GM12878 (cell line): ENCODE results near the gene AKAP1. TPM values are rescaled to one million over a fixed set of nuclear protein-coding genes. Genes with fewer than 3 reads are reported as not detected.

Source experiments
- ATAC-seq: fragments of 200-7000 bp; cut with Tn5 transposase; 3 replicates; pipeline ENCODE4 v1.9.1; 2020; ENCODE audit warnings: mild to moderate bottlenecking, moderate library complexity
- BruUV-seq: library from RNA; stranded (reverse); fragments of 400-500 nt; replicated peaks from 2 replicates; lab custom pipeline; 2021; lab: Mats Ljungman, UMichigan
- CTCF ChIA-PET: fragments of 300-600 bp; sonication (Branson Sonifier 250); formaldehyde crosslinking; extraction: SDS; loops from one replicate; lab custom pipeline; 2021; ENCODE audit warnings: inconsistent platforms; lab: Yijun Ruan, JAX
- POLR2A ChIA-PET: fragments of 350-600 bp; formaldehyde crosslinking; extraction: SDS; loops from one replicate; lab custom pipeline; 2021; ENCODE audit warnings: inconsistent platforms; lab: Charles Lee
- RAD21 ChIA-PET: fragments of 300-600 bp; sonication (Branson Sonifier 250); formaldehyde crosslinking; loops from one replicate; lab custom pipeline; 2023; ENCODE audit warnings: antibody characterized with exemption; ENCODE audit not compliant: unreplicated experiment; lab: Charles Lee
- SMC1A ChIA-PET: fragments of 300-600 bp; sonication (Branson Sonifier 250); formaldehyde crosslinking; loops from one replicate; lab custom pipeline; 2023; ENCODE audit not compliant: unreplicated experiment, uncharacterized antibody; lab: Charles Lee
- DNase-seq: peaks from one replicate; pipeline ENCODE4 v3.0.0-alpha.2; 2011; ENCODE audit warnings: low read depth, low spot score
- FAIRE-seq: peaks from 3 replicates; lab custom pipeline; 2011; peaks lifted over from hg19 to GRCh38; lab: Jason Lieb, UNC
- H2AFZ ChIP-seq: 2 replicates; pipeline ENCODE4 v1.6.0; 2011; ENCODE audit warnings: low read depth, low read length, control low read depth; ENCODE audit not compliant: control insufficient read depth
- H3K27ac ChIP-seq: 2 replicates; pipeline ENCODE4 v1.5.1; 2011; ENCODE audit warnings: control low read depth; ENCODE audit not compliant: control insufficient read depth, insufficient read depth
- H3K27me3 ChIP-seq, 2 experiments: replicated peaks in 1 of 2; 2 replicates each; pipeline versions ENCODE4 v1.6.0 to v1.6.1; 2011; ENCODE audit warnings: low read length in 1 of 2; ENCODE audit not compliant: control insufficient read depth in 2 of 2, insufficient read depth in 2 of 2
- H3K36me3 ChIP-seq, 2 experiments: 2 replicates each; pipeline ENCODE4 v1.5.1; 2011; ENCODE audit warnings: low read length in 1 of 2; ENCODE audit not compliant: control insufficient read depth in 2 of 2, insufficient read depth in 2 of 2
- H3K4me1 ChIP-seq: 2 replicates; pipeline ENCODE4 v1.6.1; 2011; ENCODE audit warnings: mild to moderate bottlenecking, low read length, moderate library complexity, mixed read lengths; ENCODE audit not compliant: control insufficient read depth, insufficient read depth
- H3K4me2 ChIP-seq: 2 replicates; pipeline ENCODE4 v1.6.0; 2011; ENCODE audit warnings: control low read depth; ENCODE audit not compliant: control insufficient read depth, insufficient read depth
- H3K4me3 ChIP-seq: fragments of 200-600 bp; sonication (generic); 2 replicates; pipeline ENCODE4 v1.5.1; 2016
- H3K79me2 ChIP-seq: 2 replicates; pipeline ENCODE4 v1.6.0; 2011; ENCODE audit warnings: low read length; ENCODE audit not compliant: control insufficient read depth, insufficient read depth
- H3K9ac ChIP-seq: 2 replicates; pipeline ENCODE4 v1.8.0; 2011; ENCODE audit warnings: low read length, control low read depth, mixed read lengths; ENCODE audit not compliant: control insufficient read depth, insufficient read depth
- H3K9me3 ChIP-seq: replicated peaks from 3 replicates; pipeline ENCODE4 v1.5.1; 2011; ENCODE audit warnings: mild to moderate bottlenecking, low read length; ENCODE audit not compliant: control insufficient read depth, insufficient read depth
- H4K20me1 ChIP-seq: 2 replicates; pipeline ENCODE4 v1.6.0; 2011; ENCODE audit not compliant: control insufficient read depth, insufficient read depth
- E2F8 ChIP-seq: fragments of 450-650 bp; IDR thresholded peaks from 2 replicates; pipeline ENCODE4 v1.6.1; 2018; ENCODE audit warnings: mild to moderate bottlenecking, low read depth, moderate library complexity; ENCODE audit not compliant: partially characterized antibody
- HCFC1 ChIP-seq: fragments of 150-350 bp; IDR thresholded peaks from 2 replicates; pipeline ENCODE4 v1.6.1; 2014; ENCODE audit warnings: low read length
- IRF4 ChIP-seq: IDR thresholded peaks from 2 replicates; pipeline ENCODE4 v1.6.1; 2011; ENCODE audit warnings: low read depth, low read length
- JUND ChIP-seq: IDR thresholded peaks from 2 replicates; pipeline ENCODE4 v1.6.1; 2012; ENCODE audit warnings: low read depth, mild to moderate bottlenecking, low read length, improper control_type of control experiment, moderate library complexity
- KDM1A ChIP-seq: fragments of 200-600 bp; sonication (generic); IDR thresholded peaks from 2 replicates; pipeline ENCODE4 v1.6.1; 2016; ENCODE audit warnings: borderline replicate concordance
- NFYA ChIP-seq: IDR thresholded peaks from 2 replicates; pipeline ENCODE4 v1.6.1; 2011; ENCODE audit warnings: low read depth, mild to moderate bottlenecking, low read length, improper control_type of control experiment, borderline replicate concordance
- NFYB ChIP-seq: IDR thresholded peaks from 2 replicates; pipeline ENCODE4 v1.6.1; 2011; ENCODE audit warnings: low read depth, mild to moderate bottlenecking, low read length, improper control_type of control experiment, moderate library complexity; ENCODE audit not compliant: insufficient read depth
- PKNOX1 ChIP-seq: fragments of 450-650 bp; IDR thresholded peaks from 2 replicates; pipeline ENCODE4 v1.6.1; 2016; ENCODE audit warnings: mild to moderate bottlenecking
- POLR2AphosphoS2 ChIP-seq: IDR thresholded peaks from 2 replicates; pipeline ENCODE4 v1.6.1; 2011; ENCODE audit warnings: low read depth, mild to moderate bottlenecking, low read length, improper control_type of control experiment, moderate library complexity
- SUPT20H ChIP-seq: IDR thresholded peaks from 2 replicates; pipeline ENCODE4 v1.6.1; 2011; ENCODE audit warnings: low read depth, mild to moderate bottlenecking, low read length, moderate library complexity, borderline replicate concordance; ENCODE audit not compliant: control insufficient read depth
- ZNF24 ChIP-seq: fragments of 450-650 bp; IDR thresholded peaks from 2 replicates; pipeline ENCODE4 v1.6.1; 2017; ENCODE audit warnings: antibody characterized with exemption, mild to moderate bottlenecking
- WGBS: methylation state at CpG from one replicate; pipeline ENCODE4 v1.1.6; 2016; ENCODE audit warnings: low lambda C conversion rate; ENCODE audit not compliant: insufficient replicate concordance, insufficient coverage; ENCODE audit errors: missing lambda C conversion rate; 5-methylcytosine and 5-hydroxymethylcytosine counted together
- in situ Hi-C: fragments of 300-500 bp; cut with MboI; formaldehyde crosslinking; loops from 9 replicates; pipeline ENCODE4 v1.14.3; 2018; ENCODE audit warnings: mixed read lengths
- intact Hi-C: fragments of 100-400 bp; cut with micrococcal nuclease; formaldehyde crosslinking; loops from one replicate; pipeline ENCODE4 v1.14.2; 2022; ENCODE audit not compliant: unreplicated experiment
- polyA plus RNA-seq, 11 experiments: library from polyadenylated mRNA; depleted of rRNA in 4 of 11; unstranded in 6 of 11; stranded (reverse) in 5 of 11; fragments of >200 nt; fragmentation: Nextera tagmentation in 4 of 11; fragmentation: Illumina TruSeq in 1 of 11; extraction: Ambion mirVana in 4 of 11; extraction: Trizol in 1 of 11; gene quantifications; 1 replicate in 1 of 11; 2 replicates in 10 of 11; pipeline versions ENCODE4 v1.2.1 to v1.2.3, GENCODE V29; 2011 to 2016; ENCODE audit warnings: inconsistent platforms in 2 of 11, missing spikeins in 2 of 11, low read depth in 1 of 11
- total RNA-seq, 4 experiments: library from RNA; depleted of rRNA in 3 of 4; stranded (reverse); fragments of >200 nt in 3 of 4; fragmentation: Illumina TruSeq in 1 of 4; extraction: Trizol in 1 of 4; gene quantifications; 2 replicates each; pipeline versions ENCODE4 v1.2.1 to v1.2.3, GENCODE V29; 2013 to 2021
- TF ChIP-seq, protein P1 (sequence below): fragments of 450-650 bp; formaldehyde crosslinking; IDR thresholded peaks from 2 replicates; pipeline ENCODE4 v1.5.0; 2022; ENCODE audit warnings: mild to moderate bottlenecking, missing genetic modification characterization

AKAP1 gene
- total and polyA plus RNA-seq, 10 of the 15 experiments (the other 5 are each of a cell fraction or from before 2014, with no cell fraction given), result 11.9 to 50.5 (median 38.1) TPM

DNA sequence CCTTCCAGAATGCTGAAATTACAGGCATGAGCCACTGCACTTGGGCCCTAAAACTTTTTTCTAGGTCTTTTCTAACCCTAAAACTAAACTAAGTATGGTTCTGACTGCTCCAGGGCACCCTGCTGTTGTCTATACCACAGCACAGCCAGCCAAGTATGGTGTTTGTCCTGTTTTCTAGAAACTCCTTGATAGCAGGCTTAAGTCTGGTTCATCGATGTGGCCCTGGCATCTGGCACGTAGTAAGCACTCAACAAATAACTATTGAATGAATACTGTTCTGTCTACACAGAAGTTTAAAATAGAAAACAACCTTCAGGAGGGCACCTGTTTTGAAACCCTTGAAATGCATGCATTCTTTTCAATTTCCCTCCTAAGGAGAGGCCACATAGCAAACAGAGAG lies 44.5 kb upstream of the AKAP1 start (continued):
- no peak for TF ChIP-seq E2F8
- no peak for TF ChIP-seq POLR2AphosphoS2
- TF ChIP-seq, protein P1, sequence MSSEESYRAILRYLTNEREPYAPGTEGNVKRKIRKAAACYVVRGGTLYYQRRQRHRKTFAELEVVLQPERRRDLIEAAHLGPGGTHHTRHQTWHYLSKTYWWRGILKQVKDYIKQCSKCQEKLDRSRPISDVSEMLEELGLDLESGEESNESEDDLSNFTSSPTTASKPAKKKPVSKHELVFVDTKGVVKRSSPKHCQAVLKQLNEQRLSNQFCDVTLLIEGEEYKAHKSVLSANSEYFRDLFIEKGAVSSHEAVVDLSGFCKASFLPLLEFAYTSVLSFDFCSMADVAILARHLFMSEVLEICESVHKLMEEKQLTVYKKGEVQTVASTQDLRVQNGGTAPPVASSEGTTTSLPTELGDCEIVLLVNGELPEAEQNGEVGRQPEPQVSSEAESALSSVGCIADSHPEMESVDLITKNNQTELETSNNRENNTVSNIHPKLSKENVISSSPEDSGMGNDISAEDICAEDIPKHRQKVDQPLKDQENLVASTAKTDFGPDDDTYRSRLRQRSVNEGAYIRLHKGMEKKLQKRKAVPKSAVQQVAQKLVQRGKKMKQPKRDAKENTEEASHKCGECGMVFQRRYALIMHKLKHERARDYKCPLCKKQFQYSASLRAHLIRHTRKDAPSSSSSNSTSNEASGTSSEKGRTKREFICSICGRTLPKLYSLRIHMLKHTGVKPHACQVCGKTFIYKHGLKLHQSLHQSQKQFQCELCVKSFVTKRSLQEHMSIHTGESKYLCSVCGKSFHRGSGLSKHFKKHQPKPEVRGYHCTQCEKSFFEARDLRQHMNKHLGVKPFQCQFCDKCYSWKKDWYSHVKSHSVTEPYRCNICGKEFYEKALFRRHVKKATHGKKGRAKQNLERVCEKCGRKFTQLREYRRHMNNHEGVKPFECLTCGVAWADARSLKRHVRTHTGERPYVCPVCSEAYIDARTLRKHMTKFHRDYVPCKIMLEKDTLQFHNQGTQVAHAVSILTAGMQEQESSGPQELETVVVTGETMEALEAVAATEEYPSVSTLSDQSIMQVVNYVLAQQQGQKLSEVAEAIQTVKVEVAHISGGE (CRISPR knock-in tag), result no peak
- no peak for TF ChIP-seq ZNF24

DNA sequence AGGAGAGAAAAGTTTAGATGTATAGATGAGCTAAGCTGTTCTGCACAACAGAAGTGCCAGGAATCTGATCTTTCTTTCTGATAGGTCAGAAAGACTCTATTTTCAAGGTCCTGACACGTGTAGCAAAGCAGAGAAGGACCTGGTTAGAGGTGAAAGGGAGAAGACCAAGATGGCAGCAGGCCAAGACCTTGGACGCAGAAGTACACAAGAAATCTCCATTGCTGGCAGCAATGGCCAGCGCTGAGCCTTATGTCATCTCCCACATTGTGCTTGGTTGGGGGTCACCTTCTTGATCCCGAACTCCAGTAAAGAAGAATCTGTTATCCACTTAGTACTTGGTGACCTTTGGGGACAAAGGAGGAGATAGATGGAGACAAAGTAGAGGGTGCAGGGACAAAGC lies 41.8 kb upstream of the AKAP1 start:
- BruUV-seq, result no TSS peak
- ATAC-seq (no peak), FAIRE-seq (no peak), DNase-seq (no peak)
- WGBS, result 46% methylated on average over 4 of the region's 4 CpGs
- ChIA-PET RAD21 (no interaction called here), POLR2A (no interaction called here), SMC1A (no interaction called here), CTCF (interaction anchor here (1.0 kb wide), 1 partner anchor 11 kb away, joined by 3 read pairs; no protein-coding TSS in a partner anchor)
- H2AFZ ChIP-seq, result no peak overlapping the region
- no peak overlapping the region for H3K9ac ChIP-seq
- no peaks in the 10 kb centered on the region for H3K9me3 ChIP-seq
- H3K36me3 ChIP-seq, result no peaks in the 10 kb centered on the region
- intact Hi-C loops, result no loop called here
- no peak overlapping the region for H3K4me2 ChIP-seq
- H3K4me3 ChIP-seq, result no peak overlapping the region
- no peak overlapping the region for H3K27ac ChIP-seq
- in situ Hi-C loops, result no loop called here
- H3K79me2 ChIP-seq, result no peaks in the 10 kb centered on the region
- peaks cover 6% of the 10 kb centered on the region for H3K4me1 ChIP-seq
- H3K27me3 ChIP-seq, result peaks cover 0 to 3% of the 10 kb centered on the region in 2 experiments; a peak in 3 of 4 replicates
- no peaks in the 10 kb centered on the region for H4K20me1 ChIP-seq
- TF ChIP-seq KDM1A (no peak), SUPT20H (no peak), HCFC1 (no peak), NFYA (no peak), NFYB (no peak), JUND (no peak), IRF4 (no peak), PKNOX1 (no peak)
